NCI-H82 treated with DMSO at 0.1 percent for 48 hours (cell line): Measurements from ENCODE around the gene SH3GLB2.
"Not testable (repeated sequence)": the region's sequence is repeated elsewhere in the genome, so short reads cannot be mapped to it uniquely, and the experiment has no call there.

Experiments used
- DNase-seq: peaks from one replicate; lab custom pipeline; 2025; ENCODE audit not compliant: unreplicated experiment; lab: John Stamatoyannopoulos, UW

Gene SH3GLB2

DNA sequence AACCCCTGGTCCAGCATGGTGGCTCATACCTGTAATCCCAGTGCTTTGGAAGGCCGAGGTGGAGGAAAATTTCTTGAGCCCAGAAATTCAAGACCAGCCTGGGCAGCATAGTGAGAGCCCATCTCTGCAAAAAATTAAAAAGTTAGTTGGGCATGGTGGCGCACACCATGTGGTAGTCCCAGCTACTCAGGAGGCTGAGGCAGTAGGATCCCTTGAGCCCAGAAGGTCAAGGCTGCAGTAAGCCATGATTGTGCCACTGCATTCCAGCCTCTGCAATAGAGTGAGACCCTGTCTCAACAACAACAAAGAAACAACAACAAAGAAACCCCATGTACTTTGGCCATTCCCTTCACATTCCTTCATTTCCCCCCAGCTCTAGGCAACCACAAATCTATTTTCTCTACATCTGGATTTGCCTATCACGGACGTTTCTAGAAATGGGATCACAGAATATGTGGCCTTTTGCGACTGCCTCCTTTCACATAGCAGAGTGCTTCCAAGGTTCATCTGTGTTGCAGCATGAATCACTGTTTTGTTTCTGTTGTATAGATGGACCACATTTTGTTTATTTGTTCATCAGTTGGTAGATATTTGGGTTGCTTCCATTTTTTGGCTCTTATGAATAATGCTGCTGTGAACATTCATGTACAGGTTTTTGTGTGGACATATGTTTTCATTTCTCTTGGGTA is 26.2 kb upstream of the SH3GLB2 start:
- DNase-seq: no peak

DNA sequence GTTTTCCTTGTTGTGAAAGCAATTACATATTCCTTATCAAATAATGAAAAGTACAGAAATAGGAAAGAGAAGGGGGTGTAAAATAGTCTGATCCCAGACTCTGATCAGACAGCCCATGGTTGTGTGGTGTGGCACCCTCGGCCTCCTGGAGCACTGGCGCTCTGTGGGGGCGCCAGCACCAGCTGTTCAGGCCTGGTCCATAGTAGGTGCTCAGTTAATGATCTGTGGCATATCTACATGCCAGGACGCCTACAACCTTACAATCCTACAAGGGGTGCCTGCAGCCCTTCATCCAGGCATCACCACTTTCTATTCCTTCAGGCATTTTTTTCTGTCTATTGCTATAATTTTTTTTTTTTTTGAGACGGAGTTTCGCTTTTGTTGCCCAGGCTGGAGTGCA is 24.9 kb upstream of the SH3GLB2 start:
- DNase-seq: no peak

DNA sequence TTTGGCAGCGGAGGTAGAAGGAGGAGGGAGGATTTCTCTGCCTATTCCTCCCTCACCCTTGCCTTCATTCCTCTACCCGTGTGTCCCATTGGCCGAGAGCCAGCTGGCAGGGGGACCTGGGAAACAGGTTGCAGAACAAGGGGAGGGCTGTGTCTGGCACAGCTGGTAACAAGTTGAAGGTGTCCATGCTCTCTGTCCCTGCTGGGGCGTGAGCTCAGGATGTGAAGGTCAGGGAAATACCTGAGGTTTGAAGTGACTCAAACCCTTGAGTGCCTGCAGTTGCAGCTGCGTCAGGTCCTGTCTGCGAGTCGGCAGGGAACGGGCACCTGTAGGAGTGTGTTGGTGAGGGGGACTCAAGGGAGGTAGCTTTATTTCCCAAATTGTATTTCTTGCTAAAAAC is 24.5 kb upstream of the SH3GLB2 start:
- no peak for DNase-seq

DNA sequence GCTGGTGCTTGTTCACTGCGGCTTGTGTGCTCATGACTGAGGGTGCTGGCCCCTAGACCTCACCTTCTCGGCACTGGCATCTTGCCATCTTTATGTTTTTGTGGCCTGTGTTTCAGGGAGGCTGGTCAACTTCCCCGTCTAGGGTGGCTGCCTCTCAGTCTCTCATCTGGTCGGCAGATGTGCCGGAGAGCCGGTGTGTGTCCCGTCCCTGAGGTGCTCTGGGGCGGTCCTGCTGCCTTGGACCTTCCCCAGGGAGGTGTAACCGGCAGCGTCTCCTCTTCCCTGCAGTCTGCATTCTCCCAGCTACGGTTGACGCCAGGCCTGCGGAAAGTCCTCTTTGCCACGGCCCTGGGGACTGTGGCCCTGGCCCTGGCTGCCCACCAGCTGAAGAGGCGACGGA is 13.9 kb upstream of the SH3GLB2 start:
- no peak for DNase-seq

DNA sequence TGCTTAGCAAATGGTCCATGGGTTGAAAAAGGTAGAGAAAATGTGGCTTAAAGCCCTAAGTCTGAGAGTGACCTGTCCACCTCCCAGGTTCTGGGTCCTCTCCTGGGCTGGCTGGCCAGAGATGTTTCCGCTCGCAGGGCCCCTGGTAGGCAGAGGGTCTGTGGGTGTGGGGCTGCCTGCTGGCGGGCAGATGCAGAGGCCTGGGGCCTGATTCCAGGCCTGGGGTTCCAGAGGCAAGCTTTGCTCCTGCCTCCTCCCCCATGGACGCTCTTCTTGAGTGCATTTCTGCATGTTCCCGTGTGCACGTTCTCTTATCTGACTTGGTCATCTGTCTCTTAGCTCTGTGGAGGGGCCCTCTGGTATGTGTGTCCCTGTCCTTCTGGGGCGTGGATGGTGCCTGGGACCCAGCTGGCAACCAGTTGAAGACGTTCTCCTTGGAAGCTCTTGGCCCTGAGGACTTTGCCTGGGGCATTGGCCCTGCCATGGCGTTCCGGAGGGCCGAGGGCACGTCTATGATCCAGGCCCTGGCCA is 12.0 kb upstream of the SH3GLB2 start:
- no peak for DNase-seq

DNA sequence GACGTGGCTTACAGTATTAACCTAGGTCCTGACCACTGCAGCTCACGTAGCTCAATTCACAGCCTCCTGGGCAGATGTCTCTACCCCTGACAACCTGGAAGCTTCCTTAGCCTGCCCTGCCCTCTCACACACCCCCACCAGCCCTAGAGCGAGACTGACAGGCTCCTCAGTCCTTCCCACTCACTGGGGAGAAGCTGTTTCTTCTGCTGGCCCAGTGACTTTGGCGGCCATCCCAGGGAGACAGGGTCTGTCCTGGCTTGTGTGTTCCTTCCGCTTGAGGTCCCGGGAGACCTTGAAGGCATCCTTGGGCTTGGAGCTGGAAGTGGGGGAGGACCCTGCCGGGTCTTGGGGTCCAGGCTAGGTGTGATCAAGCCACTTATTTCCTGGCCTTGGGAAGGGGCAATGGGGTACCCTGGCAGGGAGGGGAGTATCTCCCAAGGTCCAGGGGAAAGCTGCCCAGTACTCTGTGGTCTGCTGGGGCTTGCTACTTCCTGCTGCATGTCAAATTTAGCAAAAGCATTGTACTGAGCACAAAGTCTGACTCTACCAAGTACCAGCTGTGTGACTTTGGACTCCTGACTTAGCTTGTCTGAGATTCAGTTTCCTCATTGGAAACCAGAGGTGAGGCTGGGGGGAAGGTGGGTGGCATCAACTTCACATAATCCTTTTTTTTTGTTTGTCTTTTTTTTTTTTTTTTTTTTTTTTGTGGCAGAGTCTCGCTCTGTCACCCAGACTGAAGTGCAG is 10.2 kb upstream of the SH3GLB2 start:
- DNase-seq: no peak

DNA sequence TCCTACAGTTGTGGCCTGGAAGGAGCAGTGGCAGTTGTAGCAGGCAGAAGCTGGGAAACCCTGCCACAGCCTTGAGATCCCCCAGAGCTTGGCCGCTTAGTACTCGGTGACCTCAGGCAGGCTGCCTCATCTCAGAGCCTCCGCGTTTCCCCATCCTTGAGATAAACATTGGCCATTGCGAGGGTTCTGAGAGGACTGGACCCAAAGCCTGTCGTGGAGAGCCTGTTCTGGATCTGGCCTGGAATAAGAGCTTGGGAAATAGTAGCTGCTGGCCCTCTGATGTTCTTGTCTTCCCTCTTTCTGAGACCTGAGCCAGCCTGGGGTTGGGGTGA is 9.6 kb upstream of the SH3GLB2 start:
- no peak for DNase-seq

DNA sequence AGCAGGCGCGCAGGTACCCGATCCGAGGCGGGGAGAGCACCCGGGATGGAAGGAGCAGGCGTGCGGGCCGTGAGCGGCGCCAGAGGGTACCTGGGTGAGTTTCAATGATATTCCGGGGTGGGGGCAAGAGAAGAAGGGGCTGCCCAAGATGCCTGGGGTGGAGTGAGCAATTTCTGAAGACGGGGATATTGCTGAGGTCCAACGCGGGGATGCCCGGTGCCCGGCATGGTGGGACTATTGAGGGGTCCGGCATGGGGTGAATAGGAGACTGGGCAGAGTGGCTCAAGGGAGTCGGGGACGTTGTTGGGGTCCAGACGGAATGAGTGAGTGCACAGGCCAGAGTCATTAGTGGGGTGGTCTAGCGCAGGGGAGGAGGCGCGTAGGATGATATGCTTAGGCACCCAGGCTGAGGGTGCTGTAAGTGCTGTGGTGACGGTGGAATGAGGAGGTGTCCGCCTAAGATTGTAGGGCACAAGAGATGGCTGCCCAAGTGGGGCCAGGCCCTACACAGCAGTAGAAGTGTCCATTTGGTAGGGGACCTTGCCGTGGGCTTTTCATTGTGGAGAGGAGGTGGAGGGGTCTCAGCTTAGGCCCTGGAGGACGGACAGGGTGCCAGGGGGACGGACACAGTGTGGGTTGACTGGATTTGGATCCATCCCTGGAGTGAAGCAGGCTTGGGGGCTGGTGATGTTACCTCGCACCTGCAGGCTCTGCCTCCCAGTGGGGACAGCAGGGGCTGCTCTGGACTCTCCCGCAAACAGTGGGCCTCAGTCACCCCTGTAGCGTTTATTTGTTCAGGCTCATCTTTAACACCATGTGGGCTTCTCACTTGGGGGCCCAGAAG is 9.0 kb upstream of the SH3GLB2 start:
- no peak for DNase-seq

DNA sequence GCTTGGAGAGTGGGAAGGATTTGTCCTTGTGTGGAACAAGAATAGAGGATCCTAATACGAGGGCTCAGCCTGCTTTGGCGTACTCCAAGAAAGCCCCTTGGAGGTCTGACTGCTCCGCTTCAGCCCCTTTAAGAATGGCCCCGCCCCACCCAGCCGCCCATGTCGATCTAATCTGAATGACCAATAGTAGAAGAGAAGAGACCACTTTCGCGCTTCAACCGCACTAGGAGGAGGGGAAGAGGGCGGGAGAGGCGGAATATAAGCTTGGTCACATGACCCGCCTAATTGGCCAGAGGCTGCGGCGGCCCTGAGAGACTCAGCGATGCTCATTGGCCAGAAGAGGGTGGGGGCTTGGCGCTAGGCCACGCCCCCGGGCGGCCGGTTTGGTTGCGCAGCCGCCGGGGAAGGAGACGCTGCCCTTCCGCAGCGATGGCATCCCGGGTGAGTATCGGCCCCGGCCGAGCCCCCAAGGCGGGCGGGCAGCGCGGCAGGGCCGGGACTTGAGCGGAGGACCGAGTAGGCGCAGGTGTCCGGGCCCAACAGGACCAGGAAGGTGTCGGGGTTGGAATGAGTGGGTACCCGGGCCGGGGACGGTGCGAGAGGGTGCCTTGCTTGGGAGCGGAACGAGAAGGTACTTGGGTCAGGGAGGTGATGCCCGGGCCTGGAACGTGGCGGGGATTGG is 8.3 kb upstream of the SH3GLB2 start, which contains the start of gene MIGA2:
MIGA2 (plus strand) TSS at position 386 of the 682 bp plus-strand sequence. CDS start 3,969 bp downstream, outside the sequence.
- peak; percentile 99 for DNase-seq

DNA sequence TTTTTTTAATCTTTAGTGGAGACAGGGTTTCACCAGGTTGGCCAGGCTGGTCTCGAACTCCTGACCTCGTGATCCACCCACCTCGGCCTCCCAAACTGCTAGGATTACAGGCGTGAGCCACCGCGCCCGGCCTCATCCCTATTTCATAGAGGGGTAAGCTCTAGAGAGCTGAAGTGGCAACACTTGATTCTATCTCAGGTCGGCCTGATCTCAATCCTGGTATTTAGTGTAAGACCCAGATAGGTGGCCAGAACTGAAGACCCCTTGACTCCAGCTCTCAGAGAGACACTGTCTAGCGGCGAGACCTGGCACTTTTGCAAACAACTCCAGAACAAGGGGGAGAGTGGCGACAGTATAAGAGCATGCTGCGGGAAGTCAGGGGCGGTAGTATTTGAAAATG is 7.7 kb upstream of the SH3GLB2 start:
- DNase-seq: not testable (repeated sequence)

DNA sequence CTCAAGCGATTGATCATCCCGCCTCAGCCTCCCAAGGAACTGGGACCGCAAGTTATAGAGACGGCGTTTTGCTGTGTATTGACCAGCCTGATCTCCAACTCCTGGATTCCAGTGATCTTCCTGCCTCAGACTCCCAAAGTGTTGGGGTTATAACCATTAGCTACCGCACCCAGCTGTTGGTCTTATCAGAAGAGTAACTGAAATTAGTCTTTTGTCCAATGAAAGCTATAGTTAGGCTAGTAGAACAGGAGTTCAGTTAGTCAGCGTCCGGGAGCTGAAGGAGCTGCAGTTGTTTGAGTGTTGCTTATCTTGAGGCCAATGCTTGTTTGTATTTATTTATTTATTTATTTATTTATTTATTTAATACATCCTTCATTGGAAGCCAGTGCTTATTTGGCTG is 5.1 kb upstream of the SH3GLB2 start:
- DNase-seq: no peak

DNA sequence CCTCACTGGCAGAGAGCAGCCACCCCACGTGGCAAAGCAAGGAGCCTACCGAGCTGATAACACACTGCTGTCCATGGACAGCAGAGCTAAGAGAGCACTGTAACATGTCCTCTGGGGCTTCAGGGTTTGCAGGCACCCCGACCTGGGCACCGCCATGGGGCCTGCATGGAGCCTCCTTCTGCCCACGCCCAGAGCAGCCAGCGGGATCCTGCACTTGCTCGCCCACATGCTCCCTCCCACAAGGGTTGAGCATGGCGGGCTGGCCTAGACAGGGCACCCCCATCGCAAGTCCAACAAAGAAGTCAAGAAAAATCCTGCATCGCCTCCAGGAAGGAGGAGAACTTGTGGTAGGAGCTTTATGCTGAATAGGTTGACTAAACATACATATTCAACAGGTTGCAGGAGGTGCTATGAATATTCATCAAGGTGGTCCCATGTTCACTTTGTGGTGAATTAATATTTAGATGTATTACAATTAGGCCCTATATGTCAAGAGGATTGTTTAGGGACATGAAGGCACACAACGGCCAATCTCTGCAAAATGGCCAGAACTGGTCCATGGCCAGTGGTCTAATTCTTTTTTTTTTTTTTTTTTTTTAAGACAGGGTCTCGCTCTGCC is 4.5 kb upstream of the SH3GLB2 start:
- no peak for DNase-seq

DNA sequence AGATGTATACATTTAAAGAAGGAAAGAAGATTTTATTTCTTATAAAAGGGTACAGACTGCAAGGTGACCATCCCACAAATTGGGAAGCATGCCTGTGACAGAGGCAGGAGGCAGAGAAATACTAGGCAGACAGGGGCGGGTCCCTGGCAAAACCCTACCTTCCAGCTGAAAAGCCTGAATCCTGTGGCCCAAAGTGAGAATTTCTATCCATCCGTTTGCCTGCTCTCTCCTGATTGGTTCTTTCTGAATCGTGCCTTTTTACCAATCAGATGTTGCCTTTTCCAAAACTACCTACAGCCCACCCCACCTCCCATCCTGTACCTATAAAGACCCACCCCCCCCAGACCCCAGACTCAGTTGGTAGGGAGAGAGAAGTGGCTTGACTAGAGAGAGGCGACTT is 3.4 kb upstream of the SH3GLB2 start:
- DNase-seq: no peak

DNA sequence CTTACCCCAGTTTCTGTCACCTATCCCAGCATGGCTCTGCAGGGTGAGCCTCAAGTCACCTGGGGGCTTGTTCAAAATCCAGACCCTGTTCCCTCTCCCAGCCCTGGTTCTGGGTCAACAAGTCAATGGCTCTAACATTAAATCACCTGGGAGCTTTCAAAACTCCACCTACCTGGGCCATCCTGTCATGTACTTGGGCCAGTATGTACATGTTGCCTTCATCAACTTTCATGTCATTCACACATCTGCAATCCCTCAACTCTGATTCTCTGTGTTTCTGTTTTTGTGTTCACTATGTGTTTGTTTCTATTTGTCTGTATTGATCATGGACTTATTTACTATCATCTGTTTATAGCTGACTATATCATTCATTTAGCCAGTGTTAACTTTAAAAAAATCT is 2.1 kb upstream of the SH3GLB2 start:
- DNase-seq: no peak

DNA sequence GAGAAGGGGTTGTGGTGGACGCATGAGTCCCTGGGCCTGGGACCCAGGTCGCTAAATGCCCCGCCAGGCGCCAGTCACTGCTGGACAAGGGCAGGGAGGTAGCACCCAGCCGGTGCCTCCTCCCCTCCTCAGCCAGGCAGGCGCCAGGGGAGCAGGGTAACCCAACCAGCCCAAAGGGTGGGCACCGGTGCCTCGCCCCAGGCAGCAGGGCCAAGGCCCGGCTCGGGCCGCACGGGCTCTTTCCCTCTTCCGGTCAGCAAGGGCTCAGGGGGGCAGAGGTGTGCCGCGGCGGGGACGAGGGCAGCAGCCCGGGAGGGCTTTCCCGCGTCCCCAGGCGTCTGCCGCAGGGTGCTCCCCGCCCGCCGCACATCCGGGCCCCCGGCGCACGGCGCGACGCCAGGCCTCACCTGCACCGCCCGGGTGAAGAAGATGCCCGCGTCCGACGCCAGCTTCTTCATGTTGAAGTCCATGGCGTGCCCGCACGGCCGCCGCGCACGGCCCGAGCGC is 393 bp downstream of the SH3GLB2 start:
- DNase-seq: no peak

DNA sequence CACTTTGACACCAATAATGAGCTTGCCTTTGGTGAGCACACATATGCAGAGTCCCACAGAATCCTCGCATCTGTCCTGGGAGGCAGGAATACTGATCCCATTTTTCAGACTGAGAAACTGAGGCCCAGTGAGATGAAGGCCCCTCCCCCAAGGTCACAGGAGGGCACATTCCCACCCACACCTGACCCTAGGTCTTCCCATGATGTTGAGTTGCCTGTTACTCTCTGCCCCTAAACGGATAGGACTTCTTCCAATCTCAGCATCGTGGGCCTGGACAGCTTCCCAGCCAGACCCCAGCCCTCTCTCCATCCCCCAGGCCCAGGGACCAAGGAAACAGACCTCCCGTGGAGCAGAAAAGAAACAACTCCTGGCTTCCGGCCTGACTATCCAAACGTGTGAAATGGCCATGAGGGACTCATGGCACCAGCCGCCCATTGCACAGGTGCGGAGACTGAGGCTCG is 877 bp downstream of the SH3GLB2 start:
- DNase-seq: no peak

DNA sequence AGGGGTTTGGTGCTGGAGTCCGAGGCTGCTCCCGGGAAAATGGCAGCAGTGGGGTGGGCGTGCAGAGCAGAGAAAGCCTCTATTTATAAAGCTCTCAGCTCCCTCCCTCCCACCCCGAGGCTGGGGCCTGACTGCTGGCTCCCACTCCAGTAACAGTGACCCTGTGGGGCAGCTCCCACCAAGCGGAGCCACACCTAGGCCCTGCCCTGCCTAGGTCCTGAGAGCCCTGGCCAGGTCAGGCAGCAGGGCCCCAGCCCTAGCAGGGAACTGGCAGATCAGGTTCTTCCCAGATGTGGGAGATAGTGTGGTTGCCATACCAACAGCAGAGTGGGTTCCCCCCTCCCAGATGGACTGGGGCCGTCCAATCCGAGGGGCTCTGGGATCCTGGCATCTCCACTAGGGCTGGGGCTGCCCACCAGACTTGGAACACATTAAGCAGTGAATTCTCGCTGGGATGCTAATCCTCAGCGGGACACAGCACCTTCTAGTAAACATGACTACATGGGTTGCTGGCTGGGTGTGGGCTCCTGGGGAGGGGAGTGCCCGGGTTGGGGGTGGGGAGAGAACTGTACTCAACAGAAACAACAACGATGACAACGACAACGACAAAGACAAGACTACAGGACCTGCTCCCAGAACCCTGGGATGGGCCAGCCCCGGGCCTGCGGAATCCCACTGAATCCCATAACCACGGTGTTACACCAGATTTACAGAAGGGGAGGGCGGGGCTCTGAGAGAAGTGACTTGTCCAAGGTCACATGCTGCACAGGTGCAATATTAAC is 1.5 kb downstream of the SH3GLB2 start:
- no peak for DNase-seq

DNA sequence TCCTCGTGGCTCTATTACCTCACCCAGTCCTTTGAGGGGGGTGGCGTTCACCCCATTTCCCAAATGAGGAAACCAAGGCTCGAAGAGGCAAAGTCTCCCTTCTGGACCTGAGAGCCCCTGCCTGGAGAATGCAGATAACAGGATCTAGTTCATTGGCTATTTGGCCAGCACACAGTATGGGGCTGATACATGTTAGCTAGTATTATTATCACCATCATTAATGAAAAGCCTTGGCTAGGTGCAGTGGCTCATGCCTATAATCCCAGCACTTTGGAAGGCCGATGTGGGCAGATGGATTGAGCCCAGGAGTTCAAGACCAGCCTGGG is 4.3 kb downstream of the SH3GLB2 start:
- DNase-seq: peak; percentile 74

DNA sequence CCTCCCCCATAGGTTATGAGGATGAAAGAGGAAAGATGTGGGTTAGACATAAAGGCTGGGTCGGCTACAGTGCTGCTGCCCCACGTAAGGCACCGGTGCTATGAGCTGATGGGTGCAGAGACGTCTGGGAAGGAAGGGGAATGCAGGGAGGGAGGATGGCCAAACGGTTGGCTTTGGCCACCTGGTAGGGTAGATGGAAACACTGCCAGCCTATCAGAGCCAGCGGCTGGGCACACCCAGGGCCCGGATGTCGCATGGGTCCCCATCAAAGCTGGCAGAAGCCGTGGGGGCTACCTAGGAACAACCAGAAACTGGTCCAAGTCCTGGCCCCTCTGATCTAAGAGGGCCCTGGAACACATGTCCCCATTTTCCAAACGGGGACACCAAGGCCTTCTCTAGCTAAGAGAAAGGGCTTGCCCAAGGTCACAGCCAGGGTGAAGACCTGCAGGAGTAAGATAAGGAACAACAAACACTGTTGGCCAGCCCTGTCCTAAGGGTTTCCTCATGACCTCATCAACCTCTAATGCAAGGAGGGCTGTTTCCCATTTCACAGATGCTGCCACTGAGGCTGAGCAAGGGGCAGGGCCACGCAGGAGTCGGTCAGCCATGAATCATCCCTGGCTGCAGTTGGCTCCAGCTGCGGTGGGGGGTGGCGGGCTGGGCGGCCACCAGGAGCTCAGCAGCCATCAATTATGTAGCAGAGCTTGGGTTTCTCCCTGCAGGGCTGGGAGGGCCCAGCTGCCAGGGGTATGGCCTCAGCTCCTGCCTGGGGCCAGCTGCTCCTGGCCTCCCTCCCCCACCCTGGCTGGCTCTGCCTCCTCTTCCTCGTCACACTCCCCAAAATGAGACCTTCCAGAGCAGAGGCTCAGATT is 4.9 kb downstream of the SH3GLB2 start:
- peak; percentile 74 for DNase-seq
